ENCODE data around the gene GCC2.

GCC2 gene

GRCh38 chr2:108448678-108449409 is at the start of gene GCC2:
Gene GCC2, plus strand, starts transcription at chr2:108449206. Its CDS starts 69 bp downstream, at chr2:108449275.
- Histone ChIP-seq H3K9me3 (ENCODE audit: control insufficient read depth, insufficient read depth, low read depth, low read length) (peaks cover 7% of the 10 kb centered on the region), H3K36me3 (ENCODE audit: control insufficient read depth, insufficient read depth, low read length) (peaks cover 25% of the 10 kb centered on the region), H3K4me1 (ENCODE audit: control insufficient read depth, insufficient read depth, low read length) (peaks cover 11% of the 10 kb centered on the region; the same call in 1 of the 2 replicates)

GRCh38 chr2:108399479-108399878 is 49.5 kb upstream of the GCC2 start:
- Histone ChIP-seq H3K27me3 (ENCODE audit: control insufficient read depth, insufficient read depth, low read length) (no peaks in the 10 kb centered on the region), H3K4me3 (ENCODE audit: low read depth, low read length) (no peak overlapping the region), H3K9me3 (ENCODE audit: control insufficient read depth, insufficient read depth, low read depth, low read length) (peaks cover 20% of the 10 kb centered on the region), H3K27ac (ENCODE audit: low read depth, low read length) (no peak overlapping the region), H3K9ac (ENCODE audit: low read length) (no peak overlapping the region), H3K4me1 (ENCODE audit: control insufficient read depth, insufficient read depth, low read length) (peaks cover 14% of the 10 kb centered on the region; the same call in 1 of the 2 replicates), H3K36me3 (ENCODE audit: control insufficient read depth, insufficient read depth, low read length) (no peaks in the 10 kb centered on the region)

More at GRCh38 chr2:108448678-108449409, at the start of gene GCC2:
- Histone ChIP-seq H3K27me3 (ENCODE audit: control insufficient read depth, insufficient read depth, low read length) (no peaks in the 10 kb centered on the region), H3K27ac (ENCODE audit: low read depth, low read length) (peak within 1 kb of the TSS; percentile 85), H3K9ac (ENCODE audit: low read length) (peak within 1 kb of the TSS; percentile 92), H3K4me3 (ENCODE audit: low read depth, low read length) (peak within 1 kb of the TSS; percentile 92)

GRCh38 chr2:108401800-108402199 is 47.2 kb upstream of the GCC2 start:
- Histone ChIP-seq H3K4me1 (ENCODE audit: control insufficient read depth, insufficient read depth, low read length) (peaks cover 14% of the 10 kb centered on the region; the same call in 1 of the 2 replicates), H3K27me3 (ENCODE audit: control insufficient read depth, insufficient read depth, low read length) (no peaks in the 10 kb centered on the region), H3K9ac (ENCODE audit: low read length) (no peak overlapping the region), H3K36me3 (ENCODE audit: control insufficient read depth, insufficient read depth, low read length) (no peaks in the 10 kb centered on the region; the same call in 1 of the 2 replicates), H3K27ac (ENCODE audit: low read depth, low read length) (no peak overlapping the region), H3K9me3 (ENCODE audit: control insufficient read depth, insufficient read depth, low read depth, low read length) (peaks cover 40% of the 10 kb centered on the region), H3K4me3 (ENCODE audit: low read depth, low read length) (no peak overlapping the region)

GRCh38 chr2:108403494-108403893 is 45.5 kb upstream of the GCC2 start:
- peak overlapping the region; percentile 83; the same call in 1 of the 2 replicates for H3K27ac ChIP-seq (ENCODE audit: low read depth, low read length)
- no peaks in the 10 kb centered on the region for H3K27me3 ChIP-seq (ENCODE audit: control insufficient read depth, insufficient read depth, low read length)
- H3K4me3 ChIP-seq (ENCODE audit: low read depth, low read length): no peak overlapping the region
- peak overlapping the region; percentile 27 for H3K9ac ChIP-seq (ENCODE audit: low read length)
- no peaks in the 10 kb centered on the region; the same call in 1 of the 2 replicates for H3K36me3 ChIP-seq (ENCODE audit: control insufficient read depth, insufficient read depth, low read length)
- H3K9me3 ChIP-seq (ENCODE audit: control insufficient read depth, insufficient read depth, low read depth, low read length): peaks cover 45% of the 10 kb centered on the region
- peaks cover 14% of the 10 kb centered on the region; the same call in 1 of the 2 replicates for H3K4me1 ChIP-seq (ENCODE audit: control insufficient read depth, insufficient read depth, low read length)

GRCh38 chr2:108404784-108405397 is 44.1 kb upstream of the GCC2 start:
- Histone ChIP-seq H3K36me3 (ENCODE audit: control insufficient read depth, insufficient read depth, low read length) (no peaks in the 10 kb centered on the region; the same call in 1 of the 2 replicates), H3K9ac (ENCODE audit: low read length) (no peak overlapping the region), H3K9me3 (ENCODE audit: control insufficient read depth, insufficient read depth, low read depth, low read length) (peaks cover 40% of the 10 kb centered on the region), H3K27ac (ENCODE audit: low read depth, low read length) (no peak overlapping the region; the same call in 1 of the 2 replicates), H3K4me3 (ENCODE audit: low read depth, low read length) (no peak overlapping the region), H3K4me1 (ENCODE audit: control insufficient read depth, insufficient read depth, low read length) (peaks cover 14% of the 10 kb centered on the region; the same call in 1 of the 2 replicates), H3K27me3 (ENCODE audit: control insufficient read depth, insufficient read depth, low read length) (no peaks in the 10 kb centered on the region)

GRCh38 chr2:108407864-108408729 is 40.9 kb upstream of the GCC2 start:
- Histone ChIP-seq H3K27ac (ENCODE audit: low read depth, low read length) (no peak overlapping the region), H3K36me3 (ENCODE audit: control insufficient read depth, insufficient read depth, low read length) (no peaks in the 10 kb centered on the region; the same call in 1 of the 2 replicates), H3K27me3 (ENCODE audit: control insufficient read depth, insufficient read depth, low read length) (no peaks in the 10 kb centered on the region), H3K4me3 (ENCODE audit: low read depth, low read length) (no peak overlapping the region), H3K9me3 (ENCODE audit: control insufficient read depth, insufficient read depth, low read depth, low read length) (peaks cover 35% of the 10 kb centered on the region), H3K9ac (ENCODE audit: low read length) (no peak overlapping the region), H3K4me1 (ENCODE audit: control insufficient read depth, insufficient read depth, low read length) (peaks cover 10% of the 10 kb centered on the region; the same call in 1 of the 2 replicates)

- Histone ChIP-seq H3K9ac (ENCODE audit: low read length) (no peak overlapping the region), H3K4me1 (ENCODE audit: control insufficient read depth, insufficient read depth, low read length) (no peaks in the 10 kb centered on the region), H3K36me3 (ENCODE audit: control insufficient read depth, insufficient read depth, low read length) (no peaks in the 10 kb centered on the region; the same call in 1 of the 2 replicates), H3K27ac (ENCODE audit: low read depth, low read length) (no peak overlapping the region), H3K9me3 (ENCODE audit: control insufficient read depth, insufficient read depth, low read depth, low read length) (peaks cover 31% of the 10 kb centered on the region), H3K4me3 (ENCODE audit: low read depth, low read length) (no peak overlapping the region), H3K27me3 (ENCODE audit: control insufficient read depth, insufficient read depth, low read length) (no peaks in the 10 kb centered on the region)
Observed at GRCh38 chr2:108409768-108410167, 39.2 kb upstream of the GCC2 start.

- H3K27me3 ChIP-seq (ENCODE audit: control insufficient read depth, insufficient read depth, low read length): no peaks in the 10 kb centered on the region
- no peak overlapping the region for H3K9ac ChIP-seq (ENCODE audit: low read length)
- no peak overlapping the region for H3K27ac ChIP-seq (ENCODE audit: low read depth, low read length)
- H3K4me1 ChIP-seq (ENCODE audit: control insufficient read depth, insufficient read depth, low read length): no peaks in the 10 kb centered on the region
- no peak overlapping the region for H3K4me3 ChIP-seq (ENCODE audit: low read depth, low read length)
- H3K36me3 ChIP-seq (ENCODE audit: control insufficient read depth, insufficient read depth, low read length): no peaks in the 10 kb centered on the region
- H3K9me3 ChIP-seq (ENCODE audit: control insufficient read depth, insufficient read depth, low read depth, low read length): peaks cover 8% of the 10 kb centered on the region; the same call in 1 of the 2 replicates
Observed at GRCh38 chr2:108412995-108413710, 35.9 kb upstream of the GCC2 start.

GRCh38 chr2:108413711-108414095 is 35.3 kb upstream of the GCC2 start:
- H3K4me1 ChIP-seq (ENCODE audit: control insufficient read depth, insufficient read depth, low read length): no peaks in the 10 kb centered on the region
- H3K9ac ChIP-seq (ENCODE audit: low read length): no peak overlapping the region
- no peaks in the 10 kb centered on the region for H3K36me3 ChIP-seq (ENCODE audit: control insufficient read depth, insufficient read depth, low read length)
- no peak overlapping the region for H3K4me3 ChIP-seq (ENCODE audit: low read depth, low read length)
- no peak overlapping the region for H3K27ac ChIP-seq (ENCODE audit: low read depth, low read length)
- H3K9me3 ChIP-seq (ENCODE audit: control insufficient read depth, insufficient read depth, low read depth, low read length): peaks cover 8% of the 10 kb centered on the region; the same call in 1 of the 2 replicates
- H3K27me3 ChIP-seq (ENCODE audit: control insufficient read depth, insufficient read depth, low read length): no peaks in the 10 kb centered on the region

GRCh38 chr2:108414256-108414876 is 34.6 kb upstream of the GCC2 start:
- Histone ChIP-seq H3K4me1 (ENCODE audit: control insufficient read depth, insufficient read depth, low read length) (no peaks in the 10 kb centered on the region), H3K36me3 (ENCODE audit: control insufficient read depth, insufficient read depth, low read length) (no peaks in the 10 kb centered on the region), H3K9ac (ENCODE audit: low read length) (no peak overlapping the region), H3K27ac (ENCODE audit: low read depth, low read length) (no peak overlapping the region), H3K9me3 (ENCODE audit: control insufficient read depth, insufficient read depth, low read depth, low read length) (0 out of 2 replicates have a peak, but pooled peaks cover 4% of the 10 kb centered on the region), H3K4me3 (ENCODE audit: low read depth, low read length) (no peak overlapping the region), H3K27me3 (ENCODE audit: control insufficient read depth, insufficient read depth, low read length) (no peaks in the 10 kb centered on the region)
